ENCODE data around the gene ATG101.

ATG101 gene

GRCh38 chr12:52076811-52077210 is 7.0 kb downstream of the ATG101 start:
- DNase-seq (ENCODE audit: low read depth) = no peak
- no peak for TF ChIP-seq CTCF (conservative IDR thresholded peaks at IDR 0.05; ENCODE audit: low read length)
- H3K4me3 ChIP-seq (ENCODE audit: low read length) = no peak overlapping the region

DNA sequence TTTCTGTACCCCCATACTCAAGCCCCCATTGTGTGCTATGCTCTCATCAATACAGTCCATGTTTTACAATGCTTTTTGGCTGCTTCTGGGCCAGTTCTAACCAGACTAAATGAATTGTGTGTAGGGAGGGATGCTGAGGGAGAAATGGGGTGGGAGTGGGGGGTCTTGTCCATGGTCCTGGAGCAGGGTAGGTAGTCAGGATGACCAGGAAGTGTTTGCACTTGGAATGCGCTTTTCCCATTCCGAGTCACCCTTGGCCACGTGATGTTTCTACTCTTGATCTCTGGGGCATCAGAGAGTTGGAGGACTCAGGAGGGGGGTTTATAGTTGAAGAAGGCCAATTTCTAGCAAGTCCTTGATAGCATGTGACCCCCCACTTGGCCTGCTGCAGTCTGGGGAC is 8.5 kb downstream of the ATG101 start:
- no peak overlapping the region for H3K4me3 ChIP-seq (ENCODE audit: low read length)
- DNase-seq (ENCODE audit: low read depth) = no peak
- TF ChIP-seq CTCF (conservative IDR thresholded peaks at IDR 0.05; ENCODE audit: low read length) = no peak

DNA sequence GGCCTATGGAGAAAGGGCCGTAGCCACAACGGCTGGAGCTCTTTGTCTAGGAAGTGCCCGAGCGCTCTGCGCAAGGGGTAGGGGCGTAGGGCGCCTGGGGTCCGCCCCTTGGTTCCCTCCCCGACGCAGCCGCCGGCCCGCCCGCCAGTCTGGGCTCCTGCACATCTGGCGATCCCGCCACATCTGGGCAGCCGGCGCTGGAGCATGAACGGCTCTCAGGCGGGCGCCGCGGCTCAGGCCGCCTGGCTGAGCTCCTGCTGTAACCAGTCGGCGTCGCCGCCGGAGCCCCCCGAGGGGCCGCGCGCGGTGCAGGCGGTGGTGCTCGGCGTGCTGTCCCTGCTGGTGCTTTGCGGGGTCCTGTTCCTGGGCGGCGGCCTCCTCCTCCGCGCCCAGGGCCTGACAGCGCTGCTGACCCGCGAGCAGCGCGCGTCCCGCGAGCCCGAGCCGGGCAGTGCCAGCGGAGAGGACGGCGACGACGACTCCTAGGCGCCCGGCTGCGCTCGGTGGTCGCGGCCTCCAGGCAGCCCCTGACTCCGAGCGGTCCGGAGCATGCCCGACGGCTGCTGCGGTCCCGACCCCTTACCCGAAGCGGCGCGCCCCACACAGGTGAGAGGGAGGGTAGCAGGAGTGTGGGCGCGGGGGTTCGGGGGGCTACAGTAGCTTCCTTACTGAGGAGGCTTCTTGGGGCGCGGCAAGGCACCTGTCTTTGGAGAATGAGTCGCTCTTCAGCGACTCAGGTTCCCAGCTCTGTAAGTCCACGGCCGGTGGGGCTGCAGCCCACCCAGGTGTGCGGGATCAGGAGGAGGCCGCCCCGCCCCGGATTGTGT is 10.0 kb downstream of the ATG101 start, which contains the start of gene SMIM41:
TSS of gene SMIM41 (plus strand) at position 129 of the 827 bp plus-strand sequence. CDS start at position 205, 76 bp downstream.
- no peak for TF ChIP-seq CTCF (conservative IDR thresholded peaks at IDR 0.05; ENCODE audit: low read length)
- no peak for DNase-seq (ENCODE audit: low read depth)
- H3K4me3 ChIP-seq (ENCODE audit: low read length) = no peak within 1 kb of the TSS

DNA sequence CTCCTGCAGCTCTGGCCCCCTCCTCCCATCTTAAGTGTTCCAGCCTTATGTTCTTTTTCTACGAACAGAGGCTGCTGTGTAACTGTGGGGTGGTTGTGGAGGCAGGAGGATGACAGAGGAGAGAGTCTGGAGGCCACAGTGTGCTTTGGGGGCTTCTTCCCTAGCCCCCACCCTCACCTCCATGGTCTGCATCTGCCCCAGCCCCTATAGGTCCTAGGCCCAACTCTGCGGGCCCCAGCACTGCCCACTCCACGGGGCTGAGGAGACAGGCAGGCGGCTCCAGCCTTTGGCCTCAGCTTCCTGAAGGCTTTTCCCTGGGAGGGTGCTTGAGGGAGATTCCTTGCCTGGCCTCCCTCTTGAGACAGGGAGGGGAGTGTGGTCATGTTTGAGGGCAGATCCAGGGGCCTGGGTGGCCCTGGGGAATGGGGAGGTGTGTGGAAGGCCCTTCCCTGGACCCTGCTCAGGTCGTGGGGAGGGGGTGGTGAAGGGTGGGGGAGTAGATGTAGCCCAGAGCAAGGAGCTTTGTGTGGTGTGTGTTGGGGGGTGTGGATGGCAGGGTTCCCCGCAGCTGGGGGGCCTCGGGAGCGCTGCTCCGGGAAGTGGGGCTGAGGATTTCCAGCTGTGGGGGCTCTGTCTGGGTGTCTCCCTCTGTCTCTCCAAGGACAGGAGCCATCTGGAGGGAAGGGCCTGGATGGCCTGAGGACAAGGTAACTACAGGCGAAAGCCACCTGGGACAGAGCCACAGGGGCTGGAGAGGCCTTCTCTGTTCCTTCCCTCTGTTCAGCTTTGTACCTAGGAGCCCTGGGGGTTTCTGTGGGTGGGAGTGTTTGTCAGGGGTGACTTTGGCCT is 10.8 kb downstream of the ATG101 start:
- TF ChIP-seq CTCF (conservative IDR thresholded peaks at IDR 0.05; ENCODE audit: low read length) = no peak
- H3K4me3 ChIP-seq (ENCODE audit: low read length) = no peak overlapping the region
- no peak for DNase-seq (ENCODE audit: low read depth)

GRCh38 chr12:52081263-52081733 is 11.5 kb downstream of the ATG101 start:
- no peak overlapping the region for H3K4me3 ChIP-seq (ENCODE audit: low read length)
- no peak for TF ChIP-seq CTCF (conservative IDR thresholded peaks at IDR 0.05; ENCODE audit: low read length)
- DNase-seq (ENCODE audit: low read depth) = no peak

DNA sequence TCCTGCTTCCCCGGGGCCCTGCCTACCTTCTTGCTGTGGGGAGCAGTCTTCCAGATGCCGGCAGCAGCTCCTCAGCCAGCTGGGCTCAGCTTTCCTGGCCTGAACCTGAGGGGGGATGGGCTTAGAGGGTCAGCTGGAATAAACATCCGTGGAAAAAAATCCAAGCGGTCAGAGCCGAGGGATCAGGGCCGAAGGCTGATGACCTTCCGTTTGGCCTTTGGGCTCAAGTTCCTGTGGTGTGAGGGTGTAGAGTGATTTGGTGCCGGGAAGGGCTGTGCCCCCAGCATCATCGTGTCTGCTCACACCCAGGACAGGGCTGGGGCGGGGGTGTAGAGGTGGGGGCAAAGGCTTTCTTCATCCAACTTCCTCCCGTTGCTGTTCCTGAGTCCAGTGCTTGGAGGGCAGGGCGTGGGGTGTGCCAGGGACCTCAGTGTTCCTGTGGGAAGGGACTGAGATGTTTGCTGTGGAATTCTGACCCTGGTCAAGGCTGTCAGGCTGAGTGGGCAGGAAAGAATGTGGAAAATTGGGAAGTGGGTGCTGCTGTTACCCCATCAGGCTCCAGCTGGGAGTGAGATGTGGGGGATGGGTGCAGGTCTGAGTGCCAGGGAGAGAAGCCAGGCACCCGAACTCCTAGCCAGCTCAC is 12.4 kb downstream of the ATG101 start:
- TF ChIP-seq CTCF (conservative IDR thresholded peaks at IDR 0.05; ENCODE audit: low read length) = no peak
- H3K4me3 ChIP-seq (ENCODE audit: low read length) = no peak overlapping the region
- DNase-seq (ENCODE audit: low read depth) = peak; percentile 86
